Right lobe of liver (tissue), 6 donors: Measurements from ENCODE around the gene ADGRE1. TPM values are rescaled to one million over a fixed set of nuclear protein-coding genes. Genes with fewer than 3 reads are reported as not detected.
"Not testable (repeated sequence)": the region's sequence is repeated elsewhere in the genome, so short reads cannot be mapped to it uniquely, and the experiment has no call there.

Experiments
- ATAC-seq, 4 donors: fragments of 200-7000 bp; cut with Tn5 transposase; one replicate each; pipeline ENCODE4 v1.9.1; 2020; ENCODE audit warnings: mild to moderate bottlenecking in 4 of 4, moderate library complexity in 4 of 4
- DNase-seq, 3 donors: peaks; one replicate each; pipeline ENCODE4 v3.0.0-alpha.2; 2020
- H3K27ac ChIP-seq, 3 donors: fragments of 200-600 bp; one replicate each; pipeline ENCODE4 v1.8.0; 2022
- H3K27me3 ChIP-seq, 2 donors: fragments of 200-600 bp; one replicate each; pipeline ENCODE4 v1.8.0; 2022
- H3K36me3 ChIP-seq, 4 donors: fragments of 200-600 bp; sonication (generic) in 1 of 4; one replicate each; pipeline versions ENCODE4 v1.5.1 to v1.8.0; 2017 to 2022; ENCODE audit warnings: control low read depth in 1 of 4
- H3K4me1 ChIP-seq, 4 donors: fragments of 200-600 bp; sonication (generic) in 1 of 4; one replicate each; pipeline versions ENCODE4 v1.5.1 to v1.8.0; 2017 to 2022; ENCODE audit warnings: control low read depth in 1 of 4
- H3K4me3 ChIP-seq, 3 donors: fragments of 200-600 bp; one replicate each; pipeline ENCODE4 v1.8.0; 2022
- H3K9me3 ChIP-seq, 4 donors: fragments of 200-600 bp; sonication (generic) in 1 of 4; one replicate each; pipeline versions ENCODE4 v1.5.1 to v1.8.0; 2017 to 2022; ENCODE audit warnings: control low read depth in 1 of 4
- CTCF ChIP-seq, 4 donors: fragments of 200-600 bp in 3 of 4; fragments of 450-650 bp in 1 of 4; IDR thresholded peaks; one replicate each; pipeline versions ENCODE4 v1.5.1 to v1.8.0; 2016 to 2022; ENCODE audit warnings: antibody characterized with exemption in 4 of 4, mild to moderate bottlenecking in 2 of 4
- POLR2A ChIP-seq: fragments of 450-650 bp; IDR thresholded peaks from one replicate; pipeline ENCODE4 v1.6.1; 2017; ENCODE audit warnings: antibody characterized with exemption, mild to moderate bottlenecking
- WGBS: methylation state at CpG from one replicate; pipeline ENCODE4 v1.1.6; 2018; ENCODE audit warnings: low coverage, low lambda C conversion rate; ENCODE audit not compliant: insufficient coverage; ENCODE audit errors: missing lambda C conversion rate; 5-methylcytosine and 5-hydroxymethylcytosine counted together
- intact Hi-C, 2 donors: fragments of 100-400 bp; cut with DNase I; formaldehyde crosslinking; loops; one replicate each; pipeline versions ENCODE4 v1.11.2 to v1.14.1; 2022
- total RNA-seq, 6 experiments: library from RNA; depleted of rRNA in 2 of 6; stranded (reverse); fragments of >200 nt in 2 of 6; fragmentation: NEBNext Ultra II Directional in 3 of 6; extraction: Animal tissue kit (Norgen Biotek cat#: 25700) in 3 of 6; gene quantifications; one replicate each; pipeline versions ENCODE4 v1.1.0 to v1.2.4, GENCODE V29; 2016 to 2023
- donor health status: DM: no; HTN: yes; CAD: no.
- donor health status: DM: no; HTN: no; CAD: no.
- donor health status: DM: no; HTN: no; CAD: no.
- donor health status: DM: no; HTN: yes; CAD: no.
- donor health status: DM: no; HTN: yes; CAD: no.

ADGRE1 gene
- total RNA-seq, 6 experiments from 2014 or later, result 0.18 to 3.3 (median 0.75) TPM

GRCh38 chr19:6862673-6863078 lies 24.7 kb upstream of the ADGRE1 start:
- DNase-seq, result peak; percentile 78 to 86 (median 84)
- 8% methylated on average over 5 of the region's 16 CpGs for WGBS
- Histone ChIP-seq H3K9me3 (no peaks in the 10 kb centered on the region), H3K4me1 (peaks cover 0 to 7% (median 0%) of the 10 kb centered on the region in 4 donors), H3K27ac (no peak overlapping the region), H3K4me3 (peak overlapping the region in 1 of 3 donors; percentile 41), H3K36me3 (no peaks in the 10 kb centered on the region), H3K27me3 (no peaks in the 10 kb centered on the region)
- intact Hi-C loops, result loop anchor here (10.0 kb wide), 4 partner anchors 128 to 348 kb away; partner anchors contain the start of genes GPR108 (in 1 of the 2) and TRIP10 (in 1 of the 2)
- TF ChIP-seq POLR2A, result no peak
- peak; percentile 77 to 91 (median 83) for TF ChIP-seq CTCF (IDR thresholded peaks at IDR 0.05)
- peak; percentile 92 to 94 (median 92) for ATAC-seq

GRCh38 chr19:6864325-6864940 lies 22.9 kb upstream of the ADGRE1 start:
- Histone ChIP-seq H3K4me3 (no peak overlapping the region), H3K36me3 (no peaks in the 10 kb centered on the region), H3K27me3 (no peaks in the 10 kb centered on the region), H3K9me3 (no peaks in the 10 kb centered on the region), H3K27ac (no peak overlapping the region), H3K4me1 (peaks cover 0 to 7% (median 0%) of the 10 kb centered on the region in 4 donors)
- no peak for TF ChIP-seq POLR2A
- no peak for TF ChIP-seq CTCF (IDR thresholded peaks at IDR 0.05)
- intact Hi-C loops, result loop anchor here (10.0 kb wide), 4 partner anchors 130 to 350 kb away; partner anchors contain the start of genes GPR108 (in 1 of the 2) and TRIP10 (in 1 of the 2)
- no peak for ATAC-seq
- no peak for DNase-seq
- 49% methylated on average over 9 of the region's 9 CpGs for WGBS

GRCh38 chr19:6865849-6866248 lies 21.5 kb upstream of the ADGRE1 start:
- H3K4me3 ChIP-seq, result no peak overlapping the region
- WGBS, result 67% methylated on average over 8 of the region's 10 CpGs
- TF ChIP-seq POLR2A (no peak), CTCF (IDR thresholded peaks at IDR 0.05) (no peak)
- peaks cover 0 to 7% (median 0%) of the 10 kb centered on the region in 4 donors for H3K4me1 ChIP-seq
- no peak overlapping the region for H3K27ac ChIP-seq
- intact Hi-C loops, result loop anchor here (10.0 kb wide), 4 partner anchors 131 to 351 kb away; partner anchors contain the start of genes GPR108 (in 1 of the 2) and TRIP10 (in 1 of the 2)
- ATAC-seq (no peak), DNase-seq (no peak)
- H3K27me3 ChIP-seq, result no peaks in the 10 kb centered on the region
- no peaks in the 10 kb centered on the region for H3K36me3 ChIP-seq
- no peaks in the 10 kb centered on the region for H3K9me3 ChIP-seq

- no peaks in the 10 kb centered on the region for H3K9me3 ChIP-seq
- intact Hi-C loops, result loop anchor here (10.0 kb wide), 4 partner anchors 132 to 352 kb away; partner anchors contain the start of genes GPR108 (in 1 of the 2) and TRIP10 (in 1 of the 2)
- WGBS, result 23% methylated on average over 3 of the region's 6 CpGs
- no peak for DNase-seq
- H3K4me3 ChIP-seq, result no peak overlapping the region
- no peaks in the 10 kb centered on the region for H3K27me3 ChIP-seq
- no peak for ATAC-seq
- H3K4me1 ChIP-seq, result peaks cover 0 to 7% (median 0%) of the 10 kb centered on the region in 4 donors
- no peak for TF ChIP-seq POLR2A
- no peaks in the 10 kb centered on the region for H3K36me3 ChIP-seq
- no peak overlapping the region for H3K27ac ChIP-seq
Measured at GRCh38 chr19:6866741-6867151, 20.6 kb upstream of the ADGRE1 start.

- no peak for DNase-seq
- intact Hi-C loops, result loop anchor here (10.0 kb wide), 4 partner anchors 134 to 354 kb away; partner anchors contain the start of genes GPR108 (in 1 of the 2) and TRIP10 (in 1 of the 2)
- 9% methylated on average over 4 of the region's 4 CpGs for WGBS
Measured at GRCh38 chr19:6868351-6868750, 19.0 kb upstream of the ADGRE1 start.

GRCh38 chr19:6869151-6869882 lies 18.1 kb upstream of the ADGRE1 start:
- ATAC-seq, H3K36me3 ChIP-seq, H3K4me3 ChIP-seq, H3K27me3 ChIP-seq, DNase-seq, H3K9me3 ChIP-seq, H3K27ac ChIP-seq, H3K4me1 ChIP-seq: not testable (repeated sequence)
- WGBS, result 82% methylated on average over 14 of the region's 22 CpGs
- intact Hi-C loops, result loop anchor here (10.0 kb wide), 4 partner anchors 135 to 355 kb away; partner anchors contain the start of genes GPR108 (in 1 of the 2) and TRIP10 (in 1 of the 2)

More at GRCh38 chr19:6868351-6868750, 19.0 kb upstream of the ADGRE1 start:
- H3K4me3 ChIP-seq, result no peak overlapping the region
- no peak for ATAC-seq
- no peak for TF ChIP-seq CTCF (IDR thresholded peaks at IDR 0.05)
- no peak for TF ChIP-seq POLR2A
- H3K36me3 ChIP-seq, result no peaks in the 10 kb centered on the region
- H3K27ac ChIP-seq, result no peak overlapping the region
- H3K9me3 ChIP-seq, result no peaks in the 10 kb centered on the region
- no peaks in the 10 kb centered on the region for H3K27me3 ChIP-seq
- peaks cover 0 to 1% (median 0%) of the 10 kb centered on the region in 4 donors for H3K4me1 ChIP-seq
